Limb (tissue), 2 donors: ENCODE data around the gene CCDC167.

Experiments used
- DNase-seq, 2 donors: peaks; one replicate each; pipeline ENCODE4 v3.0.0-alpha.2; 2016; ENCODE audit errors: extremely low spot score in 2 of 2

The CCDC167 gene

GRCh38 chr6:37530297-37530696 lies 30.6 kb upstream of the CCDC167 start:
- no peak for DNase-seq

GRCh38 chr6:37528541-37528940 lies 28.8 kb upstream of the CCDC167 start:
- DNase-seq, result no peak

DNA sequence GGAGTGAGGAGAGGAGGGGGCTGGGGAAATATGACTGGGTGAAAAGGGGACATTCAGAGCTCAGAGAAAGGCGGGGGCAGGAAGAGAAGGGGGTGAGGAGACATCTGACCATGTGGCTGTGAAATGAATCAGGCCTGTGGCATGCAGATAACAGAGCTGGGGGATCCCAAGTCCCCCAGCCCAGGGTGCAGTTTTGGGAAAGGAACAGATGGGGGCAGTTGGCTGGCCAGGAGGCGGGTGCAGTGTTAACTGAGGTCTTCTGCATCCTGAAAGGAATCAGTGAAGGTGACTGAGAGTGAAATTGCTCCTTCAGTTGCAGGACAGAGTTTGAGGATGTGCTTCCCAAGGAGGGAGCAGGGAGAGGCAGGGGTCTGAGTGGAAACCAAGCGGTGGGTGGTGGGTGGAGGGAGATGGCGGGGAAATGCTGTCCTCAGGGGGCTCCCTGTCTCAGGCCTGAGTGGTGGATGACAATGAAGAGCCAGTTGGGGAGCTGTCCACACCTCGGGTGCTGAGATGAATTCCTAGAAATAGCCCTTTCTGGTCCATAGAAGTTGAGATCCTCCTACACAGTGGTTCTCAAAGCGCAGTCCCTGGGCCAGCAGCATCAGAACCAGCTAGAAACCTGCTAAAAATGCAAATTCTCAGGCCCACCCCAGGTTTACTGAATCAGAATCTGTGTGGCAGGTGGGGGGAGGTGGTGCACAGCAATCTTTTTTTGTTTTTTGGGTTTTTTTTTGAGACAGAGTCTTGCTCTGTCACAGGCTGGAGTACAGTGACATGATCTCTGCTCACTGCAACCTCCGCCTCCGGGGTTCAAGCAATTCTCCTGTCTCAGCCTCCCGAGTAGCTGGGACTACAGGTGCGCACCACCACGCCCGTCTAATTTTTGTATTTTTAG lies 26.0 kb upstream of the CCDC167 start:
- peak in 1 of 2 donors; percentile 65 for DNase-seq

- no peak for DNase-seq
Measured at GRCh38 chr6:37524970-37525318, 25.3 kb upstream of the CCDC167 start.

- no peak for DNase-seq
Measured at GRCh38 chr6:37524025-37524969, 24.6 kb upstream of the CCDC167 start.

- no peak for DNase-seq
Measured at GRCh38 chr6:37523412-37523811, 23.7 kb upstream of the CCDC167 start.

DNA sequence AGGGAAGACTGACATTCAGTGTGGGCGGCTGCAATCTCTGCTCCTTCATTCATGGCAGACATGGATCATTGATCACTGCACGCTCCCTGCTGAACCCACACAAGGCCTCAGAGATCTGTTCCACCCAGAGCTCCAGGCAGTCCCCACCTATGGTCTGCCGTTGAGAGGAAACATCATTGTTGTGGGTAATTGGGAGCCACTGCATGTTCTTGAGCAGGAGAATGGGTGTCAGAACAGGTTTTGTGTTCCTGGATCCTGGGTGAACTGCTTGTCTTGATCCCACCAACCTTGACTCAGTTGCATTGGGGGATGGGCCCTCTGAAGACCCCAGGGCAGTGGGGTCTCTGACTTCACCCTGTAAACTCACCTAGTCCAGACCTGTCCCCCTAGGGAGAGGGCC lies 23.1 kb upstream of the CCDC167 start:
- no peak for DNase-seq

- DNase-seq, result no peak
Measured at GRCh38 chr6:37521674-37522073, 22.0 kb upstream of the CCDC167 start.

DNA sequence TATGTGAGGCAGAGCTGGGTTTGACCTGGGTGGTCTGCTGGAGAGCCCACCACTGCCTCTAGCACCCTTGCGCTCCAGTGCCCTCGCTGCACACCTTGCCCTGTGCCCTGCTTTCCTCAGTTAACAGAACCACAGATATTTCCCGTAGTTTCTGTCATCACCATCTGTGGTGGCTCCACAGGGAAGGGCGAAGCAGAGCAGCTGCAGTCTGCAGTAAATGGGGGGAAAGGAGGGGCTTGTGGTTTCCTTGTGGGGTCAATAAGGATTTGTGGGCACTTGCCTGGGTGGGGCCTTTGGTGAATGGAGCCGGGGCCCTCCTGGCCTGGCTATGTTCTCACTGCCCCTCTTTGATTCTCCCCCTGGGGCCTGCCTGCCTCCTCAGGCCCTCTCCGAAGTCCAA lies 21.2 kb upstream of the CCDC167 start:
- DNase-seq, result no peak

- no peak for DNase-seq
Measured at GRCh38 chr6:37519461-37519860, 19.8 kb upstream of the CCDC167 start.

GRCh38 chr6:37518116-37518515 lies 18.4 kb upstream of the CCDC167 start:
- DNase-seq, result no peak

- no peak for DNase-seq
Measured at GRCh38 chr6:37517411-37517812, 17.7 kb upstream of the CCDC167 start.

DNA sequence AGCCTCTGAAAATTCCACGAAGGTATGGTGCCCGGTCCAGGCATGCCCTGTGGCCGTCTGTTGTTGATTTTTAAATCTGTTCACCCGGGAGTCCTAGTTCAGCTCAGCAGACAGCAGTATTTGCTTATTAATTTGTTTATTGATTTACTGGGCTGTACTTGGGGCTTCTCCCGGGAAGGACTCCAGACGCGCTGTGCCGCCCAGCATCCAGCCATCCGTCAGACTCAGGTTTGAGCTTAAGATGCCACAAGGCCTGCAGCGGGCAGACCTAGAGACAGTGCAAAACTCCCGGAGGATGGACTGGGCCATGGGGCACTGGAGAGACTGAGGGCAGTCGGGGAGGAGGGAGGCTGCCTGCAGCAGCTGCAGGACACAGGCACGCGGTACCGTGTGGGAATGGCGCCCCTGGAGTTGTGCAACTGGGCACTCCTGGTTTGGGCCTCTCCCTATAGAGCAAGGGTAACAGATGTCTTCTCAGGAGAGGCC lies 17.3 kb upstream of the CCDC167 start:
- no peak for DNase-seq

DNA sequence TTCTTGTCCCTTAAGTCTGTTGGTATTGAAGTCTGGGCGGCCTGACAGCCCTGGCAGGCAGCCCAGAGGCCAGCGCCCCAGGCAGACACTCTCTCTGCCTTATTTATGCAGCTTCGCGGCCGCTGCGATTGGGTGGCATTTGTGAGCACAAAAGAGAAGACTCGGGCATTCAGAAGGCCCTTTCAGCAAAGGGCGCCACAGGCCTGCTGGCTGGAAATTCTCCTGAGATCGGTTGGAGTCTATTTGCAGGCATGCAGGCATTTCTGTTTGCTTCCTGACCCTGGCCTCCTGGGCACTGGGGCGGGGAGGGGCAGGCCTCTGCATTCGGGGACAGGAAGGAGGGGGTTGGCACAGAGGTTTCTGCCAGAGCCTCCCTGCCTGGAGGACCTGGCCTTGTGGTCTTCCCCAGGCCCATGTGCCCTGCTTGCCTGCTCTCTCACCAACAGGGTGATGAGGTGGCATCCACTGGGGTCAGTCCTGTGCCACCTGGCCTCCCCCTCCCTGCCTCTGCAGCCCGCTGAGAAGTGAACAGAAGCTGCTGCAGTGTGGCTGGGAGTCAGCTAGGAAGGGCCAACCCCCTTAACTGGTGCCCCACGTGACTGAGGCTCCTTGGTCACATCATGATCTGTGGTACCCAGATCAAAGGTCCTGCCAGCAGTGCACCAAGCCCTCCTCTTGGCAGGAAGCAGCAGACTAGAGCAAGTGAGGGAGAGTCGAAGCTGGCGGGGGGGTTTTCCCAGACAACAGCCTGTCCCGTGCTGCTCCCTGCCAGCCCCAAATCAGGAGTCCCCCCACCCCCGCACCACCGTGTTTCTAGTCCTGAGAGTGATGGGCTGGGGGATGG lies 16.6 kb upstream of the CCDC167 start:
- peak in 1 of 2 donors; percentile 68 for DNase-seq

GRCh38 chr6:37515712-37516075 lies 16.0 kb upstream of the CCDC167 start:
- no peak for DNase-seq

GRCh38 chr6:37514837-37515236 lies 15.1 kb upstream of the CCDC167 start:
- no peak for DNase-seq

DNA sequence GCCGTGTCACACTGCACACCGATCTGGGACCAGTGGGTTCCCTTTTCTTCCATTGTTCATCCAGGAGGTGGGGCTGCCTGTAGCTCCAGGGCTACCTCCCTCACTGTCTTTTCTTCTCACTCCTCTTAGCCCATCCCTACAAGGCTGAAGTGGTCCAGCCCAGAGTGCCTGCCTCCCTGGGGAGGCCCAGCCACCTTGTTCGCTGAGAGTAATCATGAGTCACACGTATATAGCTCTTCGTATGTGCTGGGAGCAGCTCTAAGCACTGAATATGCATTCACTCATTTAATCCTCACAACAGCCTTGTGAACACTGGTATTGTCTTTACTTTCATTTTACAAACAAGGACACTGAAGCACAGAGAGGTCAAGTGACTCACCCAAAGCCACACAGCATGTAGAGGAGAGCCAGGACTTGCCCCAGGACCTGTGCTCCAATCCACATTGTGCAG lies 14.7 kb upstream of the CCDC167 start:
- no peak for DNase-seq

DNA sequence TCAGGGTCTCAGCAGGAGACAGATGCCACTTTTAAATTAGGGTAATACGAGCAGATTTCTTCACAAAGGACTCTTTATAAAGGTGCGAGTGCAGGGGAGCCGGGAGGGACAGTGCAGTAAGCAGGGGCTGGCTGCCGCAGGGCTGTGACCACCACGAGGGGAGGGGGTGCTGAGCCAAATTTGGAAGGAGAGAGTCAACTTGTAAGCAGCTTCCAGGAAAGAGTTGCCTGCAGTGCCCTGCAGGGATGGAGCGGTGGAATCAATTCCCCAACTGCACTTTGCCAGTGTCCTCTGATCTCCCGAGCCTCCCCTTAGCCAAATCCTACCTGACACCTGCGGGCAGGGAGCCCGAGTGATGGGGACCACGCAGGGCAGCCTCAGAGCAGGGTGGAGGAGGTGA lies 13.9 kb upstream of the CCDC167 start:
- DNase-seq, result no peak

- no peak for DNase-seq
Measured at GRCh38 chr6:37513155-37513554, 13.5 kb upstream of the CCDC167 start.

- DNase-seq, result no peak
Measured at GRCh38 chr6:37512400-37513011, 12.8 kb upstream of the CCDC167 start.

GRCh38 chr6:37511910-37512399 lies 12.3 kb upstream of the CCDC167 start:
- peak in 1 of 2 donors; percentile 27 for DNase-seq
